Dendritic cell treated with granulocyte-macrophage colony-stimulating factor and Interleukin-4, amounts not matched to agents 40 ng/mL and 50 ng/mL, for 4 days (primary cell): ENCODE results near the gene TSFM.

ENCODE experiments used
- H3K27ac Mint-ChIP-seq: one replicate; pipeline ENCODE4 v1.8.0; 2022; ENCODE audit warnings: mild to moderate bottlenecking, mixed read lengths
- H3K27me3 Mint-ChIP-seq: one replicate; pipeline ENCODE4 v1.8.0; 2022; ENCODE audit warnings: mild to moderate bottlenecking, mixed read lengths
- H3K36me3 Mint-ChIP-seq: one replicate; pipeline ENCODE4 v1.8.0; 2022; ENCODE audit warnings: low read depth, mixed read lengths
- H3K4me1 Mint-ChIP-seq: one replicate; pipeline ENCODE4 v1.8.0; 2022; ENCODE audit warnings: low read depth, mixed read lengths
- H3K4me3 Mint-ChIP-seq: one replicate; pipeline ENCODE4 v1.8.0; 2022; ENCODE audit warnings: mild to moderate bottlenecking, moderate library complexity, mixed read lengths
- H3K9me3 Mint-ChIP-seq: one replicate; pipeline ENCODE4 v1.8.0; 2022; ENCODE audit warnings: mixed read lengths
- intact Hi-C: fragments of 100-400 bp; cut with micrococcal nuclease; formaldehyde crosslinking; loops from one replicate; pipeline ENCODE4 v1.15.0; 2022

Gene TSFM

DNA sequence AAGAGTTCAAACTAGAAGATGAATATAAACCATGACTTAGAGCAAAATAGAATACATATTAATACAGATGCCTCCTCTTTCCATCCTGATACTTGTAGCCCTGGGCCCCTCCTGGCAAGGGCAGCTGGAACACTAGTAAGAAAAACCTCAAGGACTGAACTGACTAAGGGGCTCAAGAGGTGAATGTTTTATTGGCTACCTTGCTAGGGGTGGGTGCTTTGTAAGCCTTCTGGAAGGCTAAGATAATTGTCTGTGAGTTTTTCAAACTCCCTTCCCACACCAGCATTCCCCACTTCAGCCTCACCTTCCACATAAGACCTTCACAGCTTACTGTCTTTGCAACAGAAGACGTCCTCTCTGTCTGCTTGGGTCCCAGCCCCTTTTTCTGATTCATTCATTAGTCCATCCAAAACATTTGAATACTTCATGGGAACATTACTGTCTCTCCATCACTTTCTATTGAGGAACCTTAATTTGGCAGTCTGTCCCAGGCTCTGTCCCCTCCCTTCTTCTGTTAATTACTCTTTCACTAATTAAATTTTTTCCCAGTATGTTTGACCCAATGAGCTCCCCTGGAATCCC, 28.7 kb upstream of the TSFM start:
- intact Hi-C loops = loop anchor here (2.0 to 5.0 kb wide), 2 partner anchors 61 to 207 kb away; partner anchors contain the start of gene DCTN2

DNA sequence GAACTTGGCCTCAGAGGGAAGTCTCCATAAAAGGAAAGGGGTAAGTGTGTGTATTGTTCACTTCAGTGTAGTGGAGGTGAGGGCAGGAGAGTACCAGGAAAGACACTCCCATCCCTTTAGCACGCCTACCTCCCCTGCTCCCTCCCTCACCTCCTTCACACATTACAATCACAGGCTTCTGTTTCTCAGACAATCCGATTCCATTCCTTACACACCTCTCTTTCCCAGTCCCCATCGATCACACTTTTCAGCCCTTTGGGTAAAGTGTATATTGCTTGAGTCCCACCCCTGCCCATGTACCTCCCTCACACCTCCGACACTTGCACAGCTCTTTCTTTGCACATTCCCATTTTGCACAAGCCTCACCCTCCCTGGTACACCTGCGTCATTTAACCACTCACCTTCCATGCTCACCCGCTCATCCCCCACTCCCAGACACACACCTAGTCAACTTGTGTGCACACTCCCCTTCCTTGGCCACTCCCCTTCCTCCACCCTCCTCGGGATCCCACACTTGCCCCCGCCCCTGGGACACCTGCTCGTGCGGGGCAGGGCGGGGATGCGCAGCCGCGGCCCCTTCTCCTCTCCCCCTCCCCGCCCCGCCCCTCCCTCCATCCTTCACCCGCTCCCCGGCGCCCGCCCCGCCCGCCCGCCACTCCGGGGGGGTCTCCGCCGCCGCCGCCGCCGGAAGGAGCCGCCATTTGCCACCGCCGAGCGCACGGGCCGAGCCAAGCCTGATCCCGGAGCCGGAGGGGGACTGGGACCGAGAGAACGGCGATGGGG, 28.0 kb upstream of the TSFM start, which contains the start of gene MARCHF9:
MARCHF9 (plus strand) TSS at position 693 of the 783 bp plus-strand sequence. CDS start 426 bp downstream, outside the sequence.
- H3K9me3 Mint-ChIP-seq = no peaks in the 10 kb centered on the region
- peak within 1 kb of the TSS; percentile 84 for H3K27ac Mint-ChIP-seq
- intact Hi-C loops = loop anchor here (5.0 kb wide), 1 partner anchor 207 kb away; the partner anchor contains the start of gene DCTN2
- peaks cover 53% of the 10 kb centered on the region for H3K36me3 Mint-ChIP-seq
- peaks cover 69% of the 10 kb centered on the region for H3K4me1 Mint-ChIP-seq
- H3K4me3 Mint-ChIP-seq = peak within 1 kb of the TSS; percentile 78
- H3K27me3 Mint-ChIP-seq = peaks cover 7% of the 10 kb centered on the region

More for the DNA sequence above, 28.7 kb upstream of the TSFM start:
- Mint-ChIP-seq H3K27me3 (peaks cover 7% of the 10 kb centered on the region), H3K36me3 (peaks cover 53% of the 10 kb centered on the region), H3K4me1 (peaks cover 69% of the 10 kb centered on the region), H3K9me3 (no peaks in the 10 kb centered on the region), H3K27ac (peak overlapping the region; percentile 83), H3K4me3 (peak overlapping the region; percentile 74)

DNA sequence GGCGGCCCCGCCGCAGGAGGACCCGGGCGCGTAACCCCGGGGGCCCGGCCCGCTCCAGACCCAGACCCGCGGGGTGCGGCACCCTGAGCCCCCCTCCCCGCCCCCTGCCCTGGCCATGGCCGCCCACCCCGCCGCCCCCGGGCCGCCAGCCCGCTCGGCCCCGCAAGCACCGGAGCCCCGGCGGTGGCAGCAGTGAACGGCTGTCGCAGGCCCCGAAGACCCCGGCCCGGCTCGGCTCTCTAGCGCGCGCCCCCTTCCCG, 27.5 kb upstream of the TSFM start:
- Mint-ChIP-seq H3K36me3 (peaks cover 52% of the 10 kb centered on the region), H3K27ac (no peak overlapping the region), H3K4me3 (peak overlapping the region; percentile 78), H3K9me3 (no peaks in the 10 kb centered on the region), H3K27me3 (peaks cover 7% of the 10 kb centered on the region), H3K4me1 (peaks cover 74% of the 10 kb centered on the region)
- intact Hi-C loops = no loop called here

DNA sequence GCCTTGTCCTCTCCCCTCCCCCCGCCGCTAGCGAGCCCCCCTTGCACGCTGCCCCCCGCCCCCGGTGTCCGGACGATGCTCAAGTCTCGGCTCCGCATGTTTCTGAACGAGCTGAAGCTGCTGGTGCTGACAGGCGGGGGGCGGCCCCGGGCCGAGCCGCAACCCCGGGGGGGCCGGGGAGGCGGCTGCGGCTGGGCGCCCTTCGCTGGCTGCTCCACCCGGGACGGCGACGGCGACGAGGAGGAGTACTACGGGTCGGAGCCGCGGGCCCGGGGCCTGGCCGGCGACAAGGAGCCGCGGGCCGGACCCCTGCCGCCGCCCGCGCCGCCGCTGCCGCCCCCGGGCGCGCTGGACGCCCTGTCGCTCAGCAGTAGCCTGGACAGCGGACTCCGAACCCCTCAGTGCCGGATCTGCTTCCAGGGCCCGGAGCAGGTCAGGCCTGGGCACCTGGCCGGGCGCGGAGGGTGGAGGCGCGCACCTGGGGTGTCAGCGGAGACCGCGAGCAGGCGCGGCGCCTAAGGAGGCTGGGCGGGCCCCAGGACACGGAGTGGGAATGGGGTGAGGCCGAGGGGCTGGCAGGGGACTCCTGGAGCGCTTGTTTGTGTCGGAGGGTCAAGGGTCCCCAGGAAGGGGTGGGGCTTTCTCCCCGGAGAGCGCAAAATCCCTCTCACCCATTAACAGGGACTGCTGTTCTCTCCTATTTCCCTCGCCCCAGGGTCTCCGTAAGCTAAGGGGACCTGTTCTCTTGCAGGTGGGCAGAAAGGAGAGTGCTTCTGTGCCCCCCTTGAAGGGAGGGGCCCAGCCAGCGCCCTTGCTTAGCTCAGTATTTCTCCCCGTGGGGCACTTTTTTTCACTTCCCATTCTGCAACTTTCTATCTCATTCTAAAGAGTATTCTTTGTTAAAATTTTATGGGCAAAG, 26.9 kb upstream of the TSFM start:
- Mint-ChIP-seq H3K4me1 (peaks cover 74% of the 10 kb centered on the region), H3K27me3 (peaks cover 7% of the 10 kb centered on the region), H3K27ac (peak overlapping the region; percentile 84), H3K4me3 (peak overlapping the region; percentile 78), H3K9me3 (no peaks in the 10 kb centered on the region), H3K36me3 (peaks cover 47% of the 10 kb centered on the region)
- intact Hi-C loops = loop anchor here (2.0 kb wide), 1 partner anchor 17 kb away; the partner anchor contains the start of genes EEF1AKMT3 and METTL1

DNA sequence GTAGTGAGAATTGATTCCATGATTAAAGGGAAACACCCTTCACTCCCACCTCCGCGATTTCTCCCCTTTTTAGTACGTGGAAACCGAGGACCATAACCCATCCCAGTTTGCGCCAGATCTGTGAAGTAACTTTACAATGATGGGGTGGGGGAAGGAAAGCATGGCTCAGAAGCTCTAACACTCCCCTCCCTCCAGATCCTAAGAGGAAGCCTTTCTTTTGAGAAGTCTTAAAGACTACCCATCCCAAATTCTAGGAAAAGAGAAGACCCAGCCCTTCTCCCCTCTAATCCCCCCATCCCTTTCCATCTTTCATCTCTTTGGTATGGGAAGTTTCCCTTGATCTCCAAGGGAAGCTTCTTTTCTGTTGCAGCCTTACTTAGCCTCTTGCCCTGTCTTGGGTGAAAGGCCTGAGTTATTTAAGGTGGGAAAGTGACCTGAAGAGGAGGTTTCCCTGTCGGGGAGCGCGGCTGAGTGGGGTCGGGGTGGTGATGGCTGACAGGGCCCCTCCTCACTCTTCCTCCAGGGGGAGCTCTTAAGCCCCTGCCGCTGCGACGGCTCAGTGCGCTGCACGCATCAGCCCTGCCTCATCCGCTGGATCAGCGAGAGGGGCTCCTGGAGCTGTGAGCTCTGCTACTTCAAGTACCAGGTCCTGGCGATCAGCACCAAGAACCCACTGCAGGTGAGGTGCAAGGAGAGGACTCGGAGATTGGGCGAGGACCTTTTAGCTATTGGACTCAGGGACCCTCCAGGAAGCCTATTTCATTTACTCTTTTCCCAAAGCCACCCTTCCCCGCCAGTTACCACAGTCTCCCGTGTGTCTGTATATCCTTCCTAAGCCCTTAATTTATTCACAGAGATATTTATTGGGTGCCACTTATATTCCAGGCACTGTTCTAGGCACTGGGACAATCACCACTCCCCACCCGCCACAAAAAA, 25.9 kb upstream of the TSFM start:
- peak overlapping the region; percentile 78 for H3K4me3 Mint-ChIP-seq
- H3K4me1 Mint-ChIP-seq = peaks cover 70% of the 10 kb centered on the region
- peak overlapping the region; percentile 84 for H3K27ac Mint-ChIP-seq
- intact Hi-C loops = loop anchor here (2.0 kb wide), 1 partner anchor 16 kb away; the partner anchor contains the start of genes EEF1AKMT3 and METTL1
- peaks cover 37% of the 10 kb centered on the region for H3K36me3 Mint-ChIP-seq
- H3K9me3 Mint-ChIP-seq = no peaks in the 10 kb centered on the region
- H3K27me3 Mint-ChIP-seq = peaks cover 7% of the 10 kb centered on the region

DNA sequence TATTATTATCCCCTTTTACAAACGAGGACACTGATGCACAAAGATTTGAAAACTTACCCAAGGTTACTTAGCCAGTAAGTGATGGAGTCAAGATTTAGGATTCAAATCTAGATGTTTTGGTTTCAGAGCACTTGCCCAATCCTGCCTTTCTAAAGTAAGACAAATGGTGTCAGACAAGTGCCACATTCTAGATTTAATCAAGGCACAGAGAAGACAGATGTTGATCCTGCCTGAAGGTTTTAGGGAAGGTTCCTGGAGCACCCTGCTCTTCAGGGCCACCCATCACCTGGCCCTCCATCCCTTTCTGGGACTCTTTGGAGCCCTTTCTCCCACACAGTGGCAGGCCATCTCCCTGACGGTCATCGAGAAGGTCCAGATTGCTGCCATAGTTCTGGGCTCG, 24.8 kb upstream of the TSFM start:
- no peak overlapping the region for H3K4me3 Mint-ChIP-seq
- H3K27me3 Mint-ChIP-seq = peaks cover 7% of the 10 kb centered on the region
- peaks cover 32% of the 10 kb centered on the region for H3K36me3 Mint-ChIP-seq
- H3K9me3 Mint-ChIP-seq = no peaks in the 10 kb centered on the region
- H3K4me1 Mint-ChIP-seq = peaks cover 62% of the 10 kb centered on the region
- intact Hi-C loops = loop anchor here (2.0 kb wide), 1 partner anchor 15 kb away; the partner anchor contains the start of genes EEF1AKMT3 and METTL1
- no peak overlapping the region for H3K27ac Mint-ChIP-seq

DNA sequence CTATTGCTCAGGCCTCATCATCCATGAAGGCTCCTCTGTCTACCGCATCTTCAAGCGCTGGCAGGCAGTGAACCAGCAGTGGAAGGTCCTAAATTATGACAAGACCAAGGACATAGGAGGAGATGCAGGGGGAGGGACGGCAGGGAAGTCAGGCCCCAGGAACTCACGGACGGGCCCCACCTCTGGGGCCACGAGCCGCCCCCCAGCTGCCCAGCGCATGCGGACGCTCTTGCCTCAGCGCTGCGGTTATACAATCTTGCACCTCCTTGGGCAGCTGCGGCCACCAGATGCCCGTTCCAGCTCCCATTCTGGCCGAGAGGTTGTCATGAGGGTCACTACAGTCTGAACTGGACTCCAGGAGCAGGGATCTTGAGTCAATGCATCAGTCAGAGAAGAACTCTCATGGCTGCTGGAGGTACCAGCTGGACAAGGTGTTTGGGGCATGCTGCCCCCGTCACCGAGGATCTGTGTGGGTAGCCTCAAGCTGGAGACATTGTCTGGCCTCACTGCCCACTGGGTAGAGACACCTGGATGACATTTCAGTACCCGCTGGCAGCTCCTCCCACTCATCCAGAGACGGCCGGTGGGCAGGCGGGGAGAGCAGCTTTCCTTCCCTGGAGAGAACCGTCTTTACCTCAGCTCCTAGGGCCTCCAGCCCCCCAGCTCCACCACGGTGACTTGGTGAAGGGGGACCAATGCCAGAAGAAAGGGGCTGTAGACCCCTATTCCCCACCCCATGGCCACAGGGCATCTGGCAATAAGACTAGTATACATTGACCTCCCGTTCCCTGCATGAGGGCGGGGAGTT, 23.8 kb upstream of the TSFM start:
- H3K27ac Mint-ChIP-seq = no peak overlapping the region
- H3K36me3 Mint-ChIP-seq = peaks cover 32% of the 10 kb centered on the region
- peaks cover 16% of the 10 kb centered on the region for H3K27me3 Mint-ChIP-seq
- H3K4me1 Mint-ChIP-seq = peaks cover 52% of the 10 kb centered on the region
- no peaks in the 10 kb centered on the region for H3K9me3 Mint-ChIP-seq
- intact Hi-C loops = no loop called here
- H3K4me3 Mint-ChIP-seq = no peak overlapping the region

DNA sequence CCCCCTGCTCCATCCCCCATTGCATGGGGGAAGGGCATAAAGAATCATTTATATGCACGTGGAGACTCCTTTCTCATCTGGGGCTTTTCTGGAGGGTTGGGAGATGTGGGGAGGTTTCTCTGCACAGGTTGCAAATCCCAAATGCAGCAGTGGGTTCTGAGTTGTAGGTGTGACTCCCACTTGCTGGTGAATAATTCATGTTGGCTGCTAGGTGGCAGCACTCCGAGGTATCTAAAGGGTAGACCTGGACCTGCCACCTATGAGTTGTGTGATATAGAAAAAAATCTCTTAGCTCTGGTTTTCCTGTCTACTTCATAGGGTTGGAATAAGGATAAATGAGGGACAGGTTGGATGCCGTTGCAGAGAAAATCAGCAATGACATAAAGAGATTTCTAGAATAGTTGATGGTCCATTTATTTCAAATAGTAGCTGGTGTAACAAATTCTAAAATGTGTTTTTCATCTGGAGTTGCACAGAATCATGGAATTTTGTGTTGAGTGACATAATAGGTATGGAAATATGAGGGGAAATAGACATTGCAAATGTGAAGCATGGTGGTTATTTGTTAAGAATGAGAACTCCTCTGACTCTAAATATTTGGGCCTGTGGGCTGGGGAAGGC, 23.1 kb upstream of the TSFM start:
- Mint-ChIP-seq H3K27ac (no peak overlapping the region), H3K27me3 (peaks cover 19% of the 10 kb centered on the region), H3K36me3 (peaks cover 32% of the 10 kb centered on the region), H3K4me1 (peaks cover 49% of the 10 kb centered on the region), H3K4me3 (no peak overlapping the region), H3K9me3 (no peaks in the 10 kb centered on the region)
- intact Hi-C loops = no loop called here

DNA sequence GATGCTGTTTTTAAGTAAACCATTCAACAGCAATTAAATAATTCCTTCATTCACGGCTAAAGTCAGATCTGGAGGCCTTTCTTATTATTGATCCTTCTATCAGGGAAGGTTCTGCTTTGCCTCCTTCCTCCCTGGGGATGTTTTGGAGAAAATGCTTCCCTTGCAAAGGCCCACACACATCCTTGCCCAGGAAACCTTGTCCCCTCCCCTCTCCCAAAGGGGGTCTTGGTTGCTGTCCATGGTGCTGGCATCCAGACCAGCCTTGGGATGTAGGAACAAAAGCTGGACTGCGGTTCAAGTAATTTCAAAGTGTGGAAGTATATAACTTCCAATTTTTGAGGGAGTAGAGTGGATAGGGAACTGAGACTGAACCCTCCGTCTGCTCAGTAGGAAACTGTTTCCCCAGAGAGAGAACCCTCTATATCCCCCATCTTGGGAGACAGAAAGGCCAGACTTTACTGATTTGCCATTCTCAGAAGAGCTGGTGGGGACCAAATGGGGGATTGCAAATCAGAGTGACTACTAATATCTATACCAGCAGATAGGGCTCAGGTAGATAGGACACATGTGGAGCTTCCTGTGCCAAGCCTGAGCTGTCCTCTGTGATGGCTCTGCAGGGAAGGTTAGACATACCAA, 22.1 kb upstream of the TSFM start:
- Mint-ChIP-seq H3K4me1 (peaks cover 55% of the 10 kb centered on the region), H3K27me3 (peaks cover 26% of the 10 kb centered on the region), H3K36me3 (peaks cover 32% of the 10 kb centered on the region), H3K27ac (no peak overlapping the region), H3K9me3 (no peaks in the 10 kb centered on the region), H3K4me3 (no peak overlapping the region)
- intact Hi-C loops = no loop called here

DNA sequence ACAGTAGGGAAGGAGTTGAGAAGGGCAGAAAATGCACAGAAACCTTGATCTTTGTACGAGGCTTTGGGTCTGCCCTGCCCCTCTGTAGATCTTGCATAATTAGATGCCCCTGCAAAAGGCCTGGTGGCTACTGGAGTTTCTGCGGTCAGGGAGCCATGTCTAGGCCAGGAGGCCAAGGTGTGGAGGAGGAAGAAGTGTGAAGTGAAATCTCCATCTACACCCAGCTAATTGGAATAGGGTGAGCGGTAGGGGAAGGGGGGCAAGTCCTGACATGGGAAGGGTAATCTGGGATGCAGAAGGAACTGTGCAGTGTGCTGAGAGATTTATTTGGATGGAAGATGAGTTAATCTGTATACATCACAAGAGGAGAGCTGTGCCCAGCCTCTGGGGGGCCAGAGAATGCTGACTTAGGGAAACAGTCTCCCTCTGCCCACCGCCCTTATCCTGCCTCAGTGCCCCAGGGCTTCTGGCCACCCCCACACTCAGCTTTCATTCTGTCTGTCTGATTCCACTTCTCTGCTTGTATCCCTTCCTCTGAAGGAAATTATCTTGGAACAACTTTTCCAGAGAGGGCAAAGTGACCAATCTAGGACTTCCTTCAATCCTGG, 21.1 kb upstream of the TSFM start:
- Mint-ChIP-seq H3K27me3 (peaks cover 36% of the 10 kb centered on the region), H3K27ac (no peak overlapping the region), H3K4me3 (no peak overlapping the region), H3K4me1 (peaks cover 60% of the 10 kb centered on the region), H3K9me3 (no peaks in the 10 kb centered on the region), H3K36me3 (peaks cover 32% of the 10 kb centered on the region)
- intact Hi-C loops = no loop called here

DNA sequence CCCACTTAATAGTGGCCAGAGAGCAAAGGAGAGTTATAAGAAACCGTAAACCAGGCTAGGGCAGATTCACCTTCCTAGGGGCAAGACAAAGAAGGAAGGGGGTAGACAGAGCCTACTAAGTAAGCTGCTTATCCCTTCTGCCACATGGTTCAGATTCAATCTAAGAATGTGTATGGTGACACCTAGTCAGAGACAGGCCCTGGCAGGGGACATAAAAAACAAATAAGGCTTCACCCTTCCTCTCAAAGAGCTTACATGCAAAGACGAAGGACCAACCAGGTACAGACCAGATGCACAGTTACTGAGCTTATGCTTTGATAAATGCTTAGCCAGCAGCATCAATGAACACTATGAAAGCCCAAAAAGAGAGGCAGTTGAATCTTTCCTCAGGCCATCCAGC, 20.1 kb upstream of the TSFM start:
- Mint-ChIP-seq H3K4me3 (no peak overlapping the region), H3K27ac (no peak overlapping the region), H3K9me3 (no peaks in the 10 kb centered on the region), H3K36me3 (peaks cover 22% of the 10 kb centered on the region), H3K27me3 (peaks cover 45% of the 10 kb centered on the region), H3K4me1 (peaks cover 61% of the 10 kb centered on the region)
- intact Hi-C loops = no loop called here
